ENCODE measurements around the gene GALK1.

Gene GALK1

GRCh38 chr17:75783803-75784472 is 18.9 kb upstream of the GALK1 start:
- DNase-seq (ENCODE audit: low spot score) = no peak
- no peaks in the 10 kb centered on the region for H3K27me3 ChIP-seq (ENCODE audit: control insufficient read depth in 3 of 3, insufficient read depth in 3 of 3, low read depth in 1 of 3, low read length in 3 of 3)
- peaks cover 8% of the 10 kb centered on the region for H3K79me1 ChIP-seq (ENCODE audit: low read depth, low read length)
- H3K4ac ChIP-seq (ENCODE audit: low read length) = no peak overlapping the region
- WGBS, 2 donors (ENCODE audit: extremely low coverage in 2 of 2, insufficient read length in 2 of 2, insufficient replicate concordance in 1 of 2) = no CpG with 5 or more reads among the region's 20 CpGs
- H3K4me2 ChIP-seq (ENCODE audit: insufficient read depth, low read length, poor library complexity, severe bottlenecking) = peak overlapping the region; percentile 22
- H4K91ac ChIP-seq (ENCODE audit: low read depth, low read length, poor library complexity) = no peak overlapping the region
- no peak overlapping the region for H2BK15ac ChIP-seq (ENCODE audit: low read length)
- H2BK5ac ChIP-seq (ENCODE audit: low read length) = no peak overlapping the region
- H3K9ac ChIP-seq (ENCODE audit: low read depth, low read length, poor library complexity) = no peak overlapping the region
- H3K23ac ChIP-seq (ENCODE audit: low read depth, low read length, poor library complexity) = no peak overlapping the region
- peak overlapping the region; percentile 50 for H2AFZ ChIP-seq (ENCODE audit: low read length)
- H2BK120ac ChIP-seq (ENCODE audit: low read depth, low read length) = no peak overlapping the region
- peak overlapping the region; percentile 55 for H3K27ac ChIP-seq (replicated peaks; ENCODE audit: low read length)
- peak overlapping the region in 1 of 2 donors; percentile 51 for H3K4me3 ChIP-seq (ENCODE audit: low read length in 2 of 2)
- H3K14ac ChIP-seq (ENCODE audit: low read length) = no peak overlapping the region
- peak overlapping the region; percentile 9 for H2AK5ac ChIP-seq (ENCODE audit: low read depth, low read length)
- H3K4me1 ChIP-seq (ENCODE audit: control insufficient read depth in 2 of 2, insufficient read depth in 1 of 2, low read depth in 1 of 2, low read length in 2 of 2) = peaks cover 4 to 21% of the 10 kb centered on the region in 2 donors
- peaks cover 0 to 12% of the 10 kb centered on the region in 2 donors for H3K9me3 ChIP-seq (replicated peaks in 1 of 2; ENCODE audit: control insufficient read depth in 2 of 2, insufficient read depth in 1 of 2, low read depth in 1 of 2, low read length in 2 of 2)
- H4K8ac ChIP-seq (ENCODE audit: low read depth, low read length) = no peak overlapping the region
- H2BK12ac ChIP-seq (ENCODE audit: low read length) = no peak overlapping the region
- peak overlapping the region; percentile 11 for H3K18ac ChIP-seq (ENCODE audit: low read length)
- H3K36me3 ChIP-seq (replicated peaks in 1 of 2; ENCODE audit: control insufficient read depth in 2 of 2, insufficient read depth in 2 of 2, low read length in 2 of 2) = peaks cover 0 to 24% of the 10 kb centered on the region in 2 donors

- no peaks in the 10 kb centered on the region for H3K27me3 ChIP-seq (ENCODE audit: control insufficient read depth in 3 of 3, insufficient read depth in 3 of 3, low read depth in 1 of 3, low read length in 3 of 3)
- no CpG with 5 or more reads among the region's 6 CpGs for WGBS, 2 donors (ENCODE audit: extremely low coverage in 2 of 2, insufficient read length in 2 of 2, insufficient replicate concordance in 1 of 2)
- peaks cover 8% of the 10 kb centered on the region for H3K79me1 ChIP-seq (ENCODE audit: low read depth, low read length)
- peak overlapping the region; percentile 62 for H2AFZ ChIP-seq (ENCODE audit: low read length)
- no peak overlapping the region for H3K9ac ChIP-seq (ENCODE audit: low read depth, low read length, poor library complexity)
- no peak overlapping the region for H3K14ac ChIP-seq (ENCODE audit: low read length)
- H3K18ac ChIP-seq (ENCODE audit: low read length) = no peak overlapping the region
- peaks cover 3 to 27% of the 10 kb centered on the region in 2 donors for H3K36me3 ChIP-seq (replicated peaks in 1 of 2; ENCODE audit: control insufficient read depth in 2 of 2, insufficient read depth in 2 of 2, low read length in 2 of 2)
- H3K4me2 ChIP-seq (ENCODE audit: insufficient read depth, low read length, poor library complexity, severe bottlenecking) = no peak overlapping the region
- H3K9me3 ChIP-seq (replicated peaks in 1 of 2; ENCODE audit: control insufficient read depth in 2 of 2, insufficient read depth in 1 of 2, low read depth in 1 of 2, low read length in 2 of 2) = peaks cover 0 to 10% of the 10 kb centered on the region in 2 donors
- H2BK5ac ChIP-seq (ENCODE audit: low read length) = no peak overlapping the region
- H3K4me1 ChIP-seq (ENCODE audit: control insufficient read depth in 2 of 2, insufficient read depth in 1 of 2, low read depth in 1 of 2, low read length in 2 of 2) = peaks cover 4 to 21% of the 10 kb centered on the region in 2 donors
- H2BK120ac ChIP-seq (ENCODE audit: low read depth, low read length) = no peak overlapping the region
- H4K8ac ChIP-seq (ENCODE audit: low read depth, low read length) = no peak overlapping the region
- no peak overlapping the region for H2BK12ac ChIP-seq (ENCODE audit: low read length)
- no peak overlapping the region for H3K27ac ChIP-seq (replicated peaks; ENCODE audit: low read length)
- no peak overlapping the region for H4K91ac ChIP-seq (ENCODE audit: low read depth, low read length, poor library complexity)
- H3K4me3 ChIP-seq (ENCODE audit: low read length in 2 of 2) = no peak overlapping the region
- no peak for DNase-seq (ENCODE audit: low spot score)
- no peak overlapping the region for H2AK5ac ChIP-seq (ENCODE audit: low read depth, low read length)
- no peak overlapping the region for H2BK15ac ChIP-seq (ENCODE audit: low read length)
- H3K23ac ChIP-seq (ENCODE audit: low read depth, low read length, poor library complexity) = no peak overlapping the region
- no peak overlapping the region for H3K4ac ChIP-seq (ENCODE audit: low read length)
These were observed 18.2 kb upstream of the GALK1 start for GRCh38 chr17:75783069-75783783.

DNA sequence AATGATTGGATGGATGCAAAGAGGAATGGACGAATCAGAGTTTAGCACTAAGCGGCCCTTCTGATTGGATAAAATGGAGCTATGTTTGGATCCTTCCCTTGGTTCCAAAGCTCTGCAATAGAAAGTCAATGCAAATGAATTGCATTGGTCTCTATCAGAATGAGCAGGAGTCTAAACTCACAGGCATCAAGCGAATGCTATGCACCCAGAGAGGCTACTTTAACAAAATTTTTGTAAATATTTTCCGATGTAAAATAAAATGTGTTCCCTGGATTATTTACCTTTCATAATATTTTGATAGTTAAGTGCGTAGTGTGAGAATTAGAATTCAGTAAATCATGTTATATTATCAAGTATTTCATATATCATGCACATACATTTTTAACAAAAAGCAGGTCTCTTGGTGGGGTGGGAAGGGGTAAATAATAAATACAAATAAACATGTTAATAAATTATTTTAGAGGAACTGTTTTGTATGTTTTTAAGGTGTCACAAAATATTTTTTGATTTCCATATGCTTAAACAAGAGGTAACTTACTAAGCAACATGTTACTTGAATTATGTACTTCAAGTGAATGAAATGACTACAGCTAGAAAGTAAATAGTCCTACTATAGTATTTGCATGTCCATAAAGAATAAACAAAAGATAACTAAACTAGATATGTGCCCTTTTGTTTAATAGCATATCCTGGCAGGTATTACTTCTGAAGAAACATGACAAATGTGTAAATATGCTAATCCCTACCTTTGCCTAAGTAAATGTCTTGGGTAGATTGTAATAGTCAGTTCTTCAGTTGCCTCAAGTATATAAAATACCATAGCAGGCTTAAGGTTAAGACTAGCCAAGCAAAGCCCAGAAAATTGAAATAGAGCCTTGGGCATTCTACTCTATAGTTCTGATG is 15.2 kb upstream of the GALK1 start:
- no CpG with 5 or more reads among the region's 5 CpGs for WGBS, 2 donors (ENCODE audit: extremely low coverage in 2 of 2, insufficient read length in 2 of 2, insufficient replicate concordance in 1 of 2)
- no peak overlapping the region for H2BK12ac ChIP-seq (ENCODE audit: low read length)
- H3K27ac ChIP-seq (replicated peaks; ENCODE audit: low read length) = no peak overlapping the region
- H2AK5ac ChIP-seq (ENCODE audit: low read depth, low read length) = no peak overlapping the region
- no peaks in the 10 kb centered on the region for H3K27me3 ChIP-seq (ENCODE audit: control insufficient read depth in 3 of 3, insufficient read depth in 3 of 3, low read depth in 1 of 3, low read length in 3 of 3)
- H3K23ac ChIP-seq (ENCODE audit: low read depth, low read length, poor library complexity) = no peak overlapping the region
- H2BK5ac ChIP-seq (ENCODE audit: low read length) = no peak overlapping the region
- H2AFZ ChIP-seq (ENCODE audit: low read length) = peak overlapping the region; percentile 26
- peaks cover 10 to 37% of the 10 kb centered on the region in 2 donors for H3K36me3 ChIP-seq (replicated peaks in 1 of 2; ENCODE audit: control insufficient read depth in 2 of 2, insufficient read depth in 2 of 2, low read length in 2 of 2)
- H3K9me3 ChIP-seq (replicated peaks in 1 of 2; ENCODE audit: control insufficient read depth in 2 of 2, insufficient read depth in 1 of 2, low read depth in 1 of 2, low read length in 2 of 2) = no peaks in the 10 kb centered on the region
- no peak overlapping the region for H2BK15ac ChIP-seq (ENCODE audit: low read length)
- no peak overlapping the region for H3K14ac ChIP-seq (ENCODE audit: low read length)
- H4K8ac ChIP-seq (ENCODE audit: low read depth, low read length) = no peak overlapping the region
- H3K9ac ChIP-seq (ENCODE audit: low read depth, low read length, poor library complexity) = no peak overlapping the region
- DNase-seq (ENCODE audit: low spot score) = no peak
- H2BK120ac ChIP-seq (ENCODE audit: low read depth, low read length) = no peak overlapping the region
- peaks cover 2 to 12% of the 10 kb centered on the region in 2 donors for H3K4me1 ChIP-seq (ENCODE audit: control insufficient read depth in 2 of 2, insufficient read depth in 1 of 2, low read depth in 1 of 2, low read length in 2 of 2)
- H4K91ac ChIP-seq (ENCODE audit: low read depth, low read length, poor library complexity) = no peak overlapping the region
- no peak overlapping the region for H3K4ac ChIP-seq (ENCODE audit: low read length)
- H3K79me1 ChIP-seq (ENCODE audit: low read depth, low read length) = peaks cover 3% of the 10 kb centered on the region
- no peak overlapping the region for H3K4me3 ChIP-seq (ENCODE audit: low read length in 2 of 2)
- H3K18ac ChIP-seq (ENCODE audit: low read length) = no peak overlapping the region
- H3K4me2 ChIP-seq (ENCODE audit: insufficient read depth, low read length, poor library complexity, severe bottlenecking) = no peak overlapping the region
